ENCODE measurements around the gene RAMACL. TPM values are rescaled to one million over a fixed set of nuclear protein-coding genes. Genes with fewer than 3 reads are reported as not detected.

RAMACL gene
- total and polyA plus RNA-seq, 2 of the 4 experiments (the other 2 are of a cell fraction), result 0.46 to 0.90 TPM

- no peak overlapping the region for H2BK120ac ChIP-seq (ENCODE audit: low read depth, low read length)
- H3K9me3 ChIP-seq (ENCODE audit: control insufficient read depth, insufficient read depth, low read length), result no peaks in the 10 kb centered on the region
- no peak overlapping the region for H2AFZ ChIP-seq (replicated peaks; ENCODE audit: low read length, poor library complexity)
- no peak for ATAC-seq (ENCODE audit: low read depth)
- H2BK5ac ChIP-seq (ENCODE audit: low read depth, low read length, poor library complexity, severe bottlenecking), result no peak overlapping the region
- H3K23ac ChIP-seq (ENCODE audit: low read depth, low read length), result no peak overlapping the region
- dilution Hi-C loops (cut with HindIII; ENCODE audit: low sequenced_read_pairs, unreplicated experiment), result no loop called here
- ChIA-PET POLR2A (ENCODE audit: unreplicated experiment) (no interaction called here), CTCF (no interaction called here)
- H3K4me2 ChIP-seq (ENCODE audit: low read depth, low read length), result no peak overlapping the region
- H3K56ac ChIP-seq (ENCODE audit: extremely low read depth, insufficient read depth, low read length), result no peak overlapping the region
- no TSS peak for BruUV-seq (replicated peaks)
- no peak overlapping the region for H3K14ac ChIP-seq (replicated peaks; ENCODE audit: low read depth, low read length)
- H2AK5ac ChIP-seq (ENCODE audit: low read depth, low read length), result no peak overlapping the region
- H3K27ac ChIP-seq (ENCODE audit: insufficient read depth, low read length), result no peak overlapping the region
- in situ Hi-C loops (cut with MboI; ENCODE audit: low sequenced_read_pairs), result no loop called here
- 95% methylated on average over 4 of the region's 19 CpGs; no CpG with 5 or more reads in 1 of the 2 experiments for WGBS, 2 experiments (ENCODE audit: extremely low coverage in 2 of 2, insufficient read length in 1 of 2)
- H4K20me1 ChIP-seq (ENCODE audit: insufficient read depth, low read length), result peaks cover 17% of the 10 kb centered on the region; the same call in 1 of the 2 replicates
- H4K91ac ChIP-seq (ENCODE audit: insufficient read depth, low read depth, low read length), result no peak overlapping the region
- H3K4me1 ChIP-seq (ENCODE audit: control insufficient read depth, insufficient read depth, low read length), result peaks cover 5% of the 10 kb centered on the region; the same call in 1 of the 2 replicates
- no peak overlapping the region for H2AK9ac ChIP-seq (replicated peaks; ENCODE audit: low read depth, low read length, poor library complexity)
- no peak overlapping the region for H3K4ac ChIP-seq (ENCODE audit: low read depth, low read length)
- peaks cover 16% of the 10 kb centered on the region for H3K36me3 ChIP-seq (ENCODE audit: control insufficient read depth, insufficient read depth, low read length)
- peaks cover 10 to 46% of the 10 kb centered on the region in 2 experiments for H3K79me1 ChIP-seq (ENCODE audit: low read depth in 1 of 2, low read length in 2 of 2)
- H3K27me3 ChIP-seq (ENCODE audit: control insufficient read depth, insufficient read depth, low read length), result no peaks in the 10 kb centered on the region
- no peak overlapping the region for H3K4me3 ChIP-seq (ENCODE audit: insufficient read depth, low read depth, low read length)
- H4K8ac ChIP-seq (ENCODE audit: low read depth in 2 of 2, low read length in 2 of 2), result no peak overlapping the region
- H4K5ac ChIP-seq (ENCODE audit: low read depth, low read length), result no peak overlapping the region
- no peak overlapping the region for H3K18ac ChIP-seq (ENCODE audit: low read depth, low read length)
- H2BK20ac ChIP-seq (ENCODE audit: low read depth, low read length), result no peak overlapping the region
- peaks cover 12% of the 10 kb centered on the region; the same call in 1 of the 2 replicates for H3K9me1 ChIP-seq (ENCODE audit: insufficient read depth, low read length)
- no peak for DNase-seq
- no peak overlapping the region for H3K9ac ChIP-seq (ENCODE audit: low read depth, low read length)
- intact Hi-C loops (cut with micrococcal nuclease), result no loop called here
- H2BK15ac ChIP-seq (ENCODE audit: low read depth, low read length), result no peak overlapping the region
- TF ChIP-seq CHD1 (IDR thresholded peaks at IDR 0.05; ENCODE audit: low read depth, low read length) (no peak), FOS (IDR thresholded peaks at IDR 0.05; ENCODE audit: low read depth, low read length) (no peak), POLR2A (IDR thresholded peaks at IDR 0.05; ENCODE audit: low read depth, low read length) (no peak), RCOR1 (IDR thresholded peaks at IDR 0.05; ENCODE audit: insufficient replicate concordance, low read length) (no peak), RFX5 (IDR thresholded peaks at IDR 0.05; ENCODE audit: low read depth, low read length) (no peak), BHLHE40 (IDR thresholded peaks at IDR 0.05; ENCODE audit: low read depth, low read length) (no peak), ELK1 (IDR thresholded peaks at IDR 0.05; ENCODE audit: borderline replicate concordance, low read depth, low read length) (no peak), SMC3 (IDR thresholded peaks at IDR 0.05; ENCODE audit: low read depth, low read length) (no peak), MAZ (IDR thresholded peaks at IDR 0.05; ENCODE audit: borderline replicate concordance, low read depth, low read length) (no peak), CEBPB (IDR thresholded peaks at IDR 0.05; ENCODE audit: low read depth, low read length) (no peak), MXI1 (IDR thresholded peaks at IDR 0.05; ENCODE audit: borderline replicate concordance, low read depth, low read length) (no peak), RAD21 (IDR thresholded peaks at IDR 0.05; ENCODE audit: low read length) (no peak), USF2 (IDR thresholded peaks at IDR 0.05; ENCODE audit: low read depth, low read length) (no peak), CTCF (conservative IDR thresholded peaks at IDR 0.05; ENCODE audit: low read depth, low read length) (no peak), MAFK (IDR thresholded peaks at IDR 0.05; ENCODE audit: low read depth, low read length) (no peak)
Measured at GRCh38 chr6:166545156-166546034, 41.1 kb downstream of the RAMACL start.

Measured in IMR-90 (cell line).